B cell (primary cell): Measurements from ENCODE around the gene UBA7.

Experiments used
- CTCF ChIP-seq: fragments of 200-600 bp; IDR thresholded peaks from one replicate; pipeline ENCODE4 v1.8.0; 2022; ENCODE audit warnings: antibody characterized with exemption, mild to moderate bottlenecking
- EZH2 ChIP-seq: IDR thresholded peaks from 2 replicates; pipeline ENCODE4 v1.6.1; 2012; ENCODE audit warnings: borderline replicate concordance, low read depth, mild to moderate bottlenecking, moderate library complexity, low read length; ENCODE audit not compliant: insufficient read depth, poor library complexity, severe bottlenecking

- TF ChIP-seq CTCF (no peak), EZH2 (no peak)
Measured at GRCh38 chr3:49807431-49808114, 6.2 kb downstream of the UBA7 start.
